NCI-H526 (cell line): ENCODE measurements around the gene EPAS1.

Experiments
- DNase-seq, 2 experiments: peaks; one replicate each; lab custom pipeline; 2025; lab: John Stamatoyannopoulos, UW

The EPAS1 gene

DNA sequence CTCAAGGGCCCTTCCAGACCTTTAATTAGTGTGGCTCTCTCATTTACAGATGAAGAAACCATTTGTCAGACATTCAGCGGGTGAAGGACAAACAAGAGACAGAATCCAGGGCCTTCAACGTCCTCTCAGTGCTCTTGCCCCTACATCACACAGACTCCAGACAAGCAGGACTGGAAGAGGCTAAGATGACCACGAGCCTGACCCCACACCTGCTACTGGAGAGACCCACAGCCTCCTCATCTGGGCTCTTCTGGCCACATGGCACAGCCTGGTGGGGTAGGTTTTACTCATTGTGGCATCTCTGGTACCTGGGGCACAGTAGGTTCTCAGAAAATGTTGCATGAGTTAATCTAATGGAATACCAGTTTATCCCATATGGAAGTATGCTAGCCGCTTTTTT, 112.5 kb downstream of the EPAS1 start:
- DNase-seq, result no peak

DNA sequence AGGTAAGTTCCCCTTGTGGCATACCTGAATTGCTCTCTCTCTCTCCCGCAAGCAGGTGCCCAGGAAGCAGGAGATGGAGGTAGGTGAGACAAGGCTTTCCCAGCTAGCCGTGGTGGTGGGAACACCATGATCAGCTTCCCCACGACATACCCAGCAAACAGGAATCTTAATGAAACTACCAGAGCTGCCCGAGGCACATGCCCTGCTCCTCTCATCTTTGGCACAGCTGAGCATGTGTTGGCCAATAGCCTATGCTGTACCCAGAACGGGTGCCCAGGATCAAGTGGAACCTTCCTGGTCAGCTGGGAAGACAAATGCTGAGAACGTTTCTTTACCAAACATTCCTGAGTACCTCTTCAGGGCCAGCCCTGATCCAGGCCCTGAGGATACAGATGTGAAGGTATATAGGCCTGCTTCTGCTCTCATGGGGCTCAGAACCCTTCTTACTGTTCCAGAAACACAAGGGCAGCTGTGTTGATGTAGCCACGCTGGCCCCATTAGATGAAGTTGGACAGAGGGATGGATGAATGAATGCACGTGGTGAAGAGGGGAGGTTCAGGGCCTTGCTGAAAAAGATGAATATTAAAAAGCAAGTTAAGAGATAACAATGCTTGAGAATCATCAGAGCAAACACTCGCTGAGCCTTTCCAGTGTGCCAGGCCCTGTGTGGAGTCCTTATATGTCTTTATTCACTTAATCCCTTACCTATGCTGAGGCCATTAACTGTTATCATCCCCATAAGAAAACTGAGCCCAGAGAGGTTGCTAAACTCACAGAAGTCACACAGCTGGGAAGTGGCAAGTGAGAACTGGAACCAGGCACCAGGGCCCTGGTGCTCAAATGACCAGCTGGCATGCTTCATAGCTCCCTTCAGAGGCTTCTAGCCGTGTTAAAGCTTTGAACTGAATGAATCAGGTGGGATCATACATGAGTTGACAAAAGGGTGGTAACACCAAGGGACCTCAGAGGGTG, 113.4 kb downstream of the EPAS1 start:
- DNase-seq, result no peak

DNA sequence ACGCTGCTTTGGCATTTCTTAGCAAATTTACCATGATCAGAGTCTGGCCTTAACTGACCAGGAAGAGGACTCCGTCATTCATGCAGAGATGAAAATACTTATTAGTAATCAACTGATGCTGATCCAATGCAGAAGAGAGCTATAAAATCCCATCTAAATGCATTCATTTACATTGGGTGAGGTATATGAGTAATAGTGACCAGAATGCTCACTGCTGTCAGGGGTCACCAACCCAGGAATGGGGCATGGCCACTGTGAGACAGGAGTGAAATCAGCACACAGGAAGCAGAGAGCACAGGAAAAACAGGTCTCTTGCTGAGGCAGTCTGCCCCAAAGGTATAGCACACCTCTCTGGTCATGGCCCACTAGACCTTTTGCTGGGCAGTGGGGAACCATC, 114.0 kb downstream of the EPAS1 start:
- no peak for DNase-seq

DNA sequence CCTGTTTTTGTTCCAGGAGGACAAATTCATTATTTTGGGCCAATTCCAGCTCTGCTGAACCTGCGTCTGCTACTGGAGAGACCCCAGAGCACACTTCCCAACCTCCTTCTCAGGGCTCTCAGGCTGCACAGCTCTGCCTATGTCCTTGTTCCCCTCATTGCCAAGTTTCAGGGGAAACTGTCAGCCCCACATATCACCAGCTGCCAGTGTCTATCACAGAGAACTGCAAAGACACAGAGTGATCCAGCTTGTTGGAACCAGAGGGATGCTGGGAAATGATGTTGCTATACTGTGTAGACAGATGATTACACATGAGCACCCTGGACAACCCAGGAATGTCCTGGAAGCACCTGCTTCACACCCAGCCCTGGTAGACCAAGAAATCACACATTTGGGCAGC, 114.8 kb downstream of the EPAS1 start:
- DNase-seq, result no peak

DNA sequence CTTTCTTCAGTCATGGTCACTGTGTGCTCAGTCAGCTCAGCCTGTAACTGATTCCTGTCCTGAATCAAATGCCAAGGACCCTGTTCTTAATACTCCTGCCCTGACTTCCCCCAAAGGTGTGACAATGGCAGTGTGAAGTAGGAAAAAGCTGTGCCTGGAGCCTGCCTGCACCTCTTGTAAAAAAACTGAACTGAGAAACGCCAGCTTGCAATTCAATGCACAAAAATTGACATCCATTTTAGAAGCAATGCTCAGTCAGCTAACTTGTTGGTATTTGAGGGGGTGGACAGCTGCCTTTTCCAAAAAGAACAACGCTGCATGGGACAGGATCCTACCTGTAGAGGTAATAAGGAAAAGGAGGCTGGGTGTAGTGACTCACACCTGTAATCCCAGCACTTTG, 115.9 kb downstream of the EPAS1 start:
- DNase-seq, result no peak

DNA sequence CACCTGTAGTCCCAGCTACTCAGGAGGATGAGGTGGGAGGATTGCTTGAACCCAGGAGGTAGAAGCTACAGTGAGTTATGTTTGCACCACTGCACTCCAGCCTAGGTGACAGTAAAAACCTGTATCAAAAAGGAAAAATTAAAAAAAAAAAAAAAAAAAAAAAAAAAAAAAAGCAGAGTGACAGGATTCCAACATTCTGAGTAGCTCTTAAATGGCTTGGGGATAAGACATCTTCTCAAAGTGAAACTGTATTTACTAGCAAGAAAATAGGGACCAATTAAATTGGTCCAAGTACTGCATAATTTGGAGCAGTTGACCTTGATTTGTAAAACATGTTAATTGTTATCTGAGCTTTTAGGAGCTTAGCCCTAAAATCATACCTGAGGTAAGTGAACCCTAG, 116.4 kb downstream of the EPAS1 start:
- no peak for DNase-seq

DNA sequence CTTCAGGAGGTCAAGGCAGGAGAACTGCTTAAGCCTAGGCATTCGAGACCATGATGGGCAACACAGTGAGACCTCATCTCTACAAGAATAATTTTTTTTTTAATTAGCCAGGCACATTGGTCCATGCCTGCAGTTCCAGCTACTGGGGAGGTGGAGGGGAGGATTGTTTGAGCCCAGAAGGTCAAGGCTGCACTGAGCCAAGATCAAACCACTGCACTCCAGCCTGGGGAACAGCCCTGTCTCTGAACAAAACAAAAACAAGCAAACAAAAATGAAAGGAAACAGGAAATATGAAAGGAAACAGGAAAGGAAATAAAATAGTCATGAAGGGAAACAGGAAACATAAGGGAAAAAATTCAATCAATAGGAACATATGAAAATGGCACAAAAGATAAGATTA, 117.5 kb downstream of the EPAS1 start:
- DNase-seq, result no peak

DNA sequence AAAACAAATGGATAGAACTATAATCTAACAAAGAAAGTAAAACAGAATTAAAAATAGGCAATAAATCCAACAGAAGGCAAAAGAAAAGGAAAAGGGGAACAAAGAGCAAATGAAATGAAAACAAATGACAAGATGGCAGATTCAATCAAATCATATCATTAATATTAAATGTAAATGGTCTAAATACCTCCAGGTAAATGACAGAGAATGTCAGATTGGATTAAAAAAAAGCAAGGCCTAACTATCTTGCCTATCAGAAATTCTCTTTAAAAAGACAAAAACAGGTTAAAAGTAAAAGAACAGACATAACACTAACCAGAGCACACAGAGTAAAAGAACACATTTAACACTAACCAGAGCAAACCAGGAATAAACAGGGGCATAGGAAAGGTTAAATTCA, 119.1 kb downstream of the EPAS1 start:
- no peak for DNase-seq

DNA sequence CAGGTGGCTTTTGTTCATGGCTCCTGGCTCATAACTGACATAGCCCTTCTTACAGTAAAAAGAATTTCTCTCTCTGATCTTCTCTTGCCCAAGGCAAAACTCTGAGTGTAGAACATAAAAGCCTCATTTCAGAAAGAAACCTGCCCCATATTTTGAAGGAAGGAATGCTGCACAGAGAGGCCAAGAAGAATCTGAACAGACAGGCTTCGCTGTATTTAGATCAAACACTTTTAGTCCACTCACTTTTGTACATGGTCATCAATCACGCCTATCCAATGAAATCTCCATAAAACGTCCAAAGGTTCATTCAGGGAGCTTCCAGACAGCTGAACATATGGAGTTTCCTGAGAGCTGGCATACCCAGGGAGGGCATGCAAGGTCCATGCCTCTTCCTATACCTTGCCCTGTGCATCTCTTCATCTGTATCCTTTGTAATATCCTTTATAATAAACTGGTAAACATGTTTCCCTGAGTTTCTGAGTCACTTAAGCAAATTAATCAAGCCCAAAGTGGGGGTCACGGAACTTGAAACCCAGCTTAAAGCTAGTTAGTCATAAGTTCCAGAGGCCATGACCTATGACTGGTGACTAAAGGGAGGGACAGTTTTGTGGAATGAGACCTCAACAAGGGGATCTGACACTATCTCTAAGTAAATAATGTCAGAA, 119.7 kb downstream of the EPAS1 start:
- DNase-seq, result no peak

DNA sequence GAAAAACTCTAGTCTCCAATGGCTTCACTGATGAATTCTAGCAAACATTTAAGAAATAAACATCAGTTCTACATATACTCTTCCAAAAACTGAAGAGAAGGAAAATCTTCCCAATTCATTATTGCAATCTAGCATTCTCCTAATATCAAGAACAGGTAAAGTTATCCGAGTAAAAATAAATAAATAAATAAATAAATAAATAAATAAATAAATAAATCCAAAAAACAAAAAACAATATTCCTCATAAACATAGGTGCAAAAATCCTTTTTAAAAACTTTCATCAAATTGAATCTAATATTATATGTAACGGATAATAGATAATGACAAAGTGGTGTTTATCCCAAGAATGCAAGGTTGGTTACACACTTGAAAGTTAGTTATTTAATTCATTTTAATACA, 123.7 kb downstream of the EPAS1 start:
- DNase-seq, result no peak

DNA sequence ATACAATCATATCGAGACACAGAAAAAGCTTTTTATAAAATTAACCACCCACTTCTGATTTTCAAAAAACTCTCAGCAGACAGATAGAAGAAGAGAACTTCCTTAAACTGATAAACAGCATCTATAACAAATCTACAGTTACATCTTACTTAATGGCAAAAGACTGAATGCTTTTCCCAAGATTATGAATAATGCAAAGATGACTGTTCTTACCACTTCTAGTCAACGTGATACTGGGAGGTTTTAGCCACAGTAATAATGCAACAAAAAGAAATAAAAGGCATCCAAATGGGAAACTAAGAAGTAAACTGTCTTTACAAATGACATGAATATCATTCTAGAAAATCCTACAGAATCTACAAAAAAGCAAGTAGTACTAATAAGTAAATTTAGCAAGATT, 124.2 kb downstream of the EPAS1 start:
- DNase-seq, result no peak

DNA sequence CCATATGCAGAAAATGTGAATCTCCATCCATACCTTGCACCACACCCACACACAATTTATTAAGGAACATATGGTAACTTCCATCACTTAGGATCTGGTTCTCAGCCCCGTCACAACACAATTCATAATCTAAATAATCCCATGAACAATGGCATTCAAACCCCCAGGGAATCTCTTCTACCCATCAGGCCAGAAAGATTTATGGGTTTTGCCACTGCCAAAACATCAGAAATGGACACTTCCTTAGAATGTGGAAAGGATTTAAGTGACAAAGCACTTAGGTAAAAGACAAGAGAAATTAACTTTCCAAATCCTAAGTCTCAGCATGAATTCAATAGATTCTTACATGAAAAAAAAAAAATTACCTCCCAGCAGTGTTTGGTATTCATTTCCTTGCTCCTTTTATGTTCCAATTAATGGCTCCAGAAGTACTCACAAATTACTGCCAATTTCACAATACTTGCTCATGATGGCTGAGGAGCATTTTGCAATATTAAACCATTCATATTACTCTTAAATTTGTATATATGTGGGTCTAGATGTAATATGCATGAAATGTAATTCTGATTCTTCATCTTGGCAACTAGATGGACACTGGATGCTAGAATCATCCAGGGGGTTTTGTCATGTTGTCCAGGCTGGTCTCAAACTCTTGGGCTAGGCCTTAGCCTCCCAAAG, 125.6 kb downstream of the EPAS1 start:
- no peak for DNase-seq

DNA sequence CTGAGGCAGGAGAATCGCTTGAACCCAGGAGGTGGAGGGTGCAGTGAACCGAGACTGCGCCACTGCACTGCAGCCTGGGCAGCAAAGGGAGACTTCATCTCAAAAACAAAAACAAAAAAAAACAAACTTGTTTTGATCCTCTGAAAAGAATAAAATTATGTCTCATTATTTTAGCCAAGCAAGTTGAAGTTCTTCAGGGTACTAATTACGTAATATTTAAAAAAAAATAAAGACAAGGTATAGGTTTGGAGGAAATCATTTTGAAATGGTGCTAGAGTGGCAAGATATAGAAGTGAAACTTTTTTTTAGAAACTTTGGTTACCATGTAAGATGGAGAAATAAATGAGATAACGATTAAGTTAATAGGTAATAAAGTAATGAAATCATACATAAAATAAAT, 127.7 kb downstream of the EPAS1 start:
- DNase-seq, result no peak

DNA sequence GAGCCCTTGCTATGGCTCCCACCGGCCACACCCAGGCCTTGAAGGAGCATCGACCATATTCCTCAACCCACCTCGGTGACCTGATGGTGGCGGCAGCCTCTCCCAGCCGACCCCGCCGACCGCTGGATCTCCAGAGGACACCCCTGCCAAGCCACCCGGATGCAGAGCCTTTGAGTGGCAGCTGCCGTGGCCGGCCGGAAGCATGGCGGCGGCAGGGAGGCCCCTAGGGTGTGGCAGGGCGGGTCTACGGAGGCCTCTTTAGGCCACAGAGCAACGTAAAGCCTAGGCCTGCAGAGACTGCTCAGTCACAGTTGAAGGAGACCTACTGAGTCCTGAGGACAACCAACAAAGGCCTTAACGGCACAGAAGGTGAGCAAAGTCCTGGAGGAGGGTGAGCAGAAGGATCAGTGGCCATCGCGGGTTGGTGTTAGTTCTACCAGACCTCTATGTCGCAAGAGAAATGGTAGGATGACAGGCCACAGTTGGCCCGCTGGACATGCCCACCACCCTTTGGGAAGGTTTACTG, 131.8 kb downstream of the EPAS1 start:
- DNase-seq, result no peak

DNA sequence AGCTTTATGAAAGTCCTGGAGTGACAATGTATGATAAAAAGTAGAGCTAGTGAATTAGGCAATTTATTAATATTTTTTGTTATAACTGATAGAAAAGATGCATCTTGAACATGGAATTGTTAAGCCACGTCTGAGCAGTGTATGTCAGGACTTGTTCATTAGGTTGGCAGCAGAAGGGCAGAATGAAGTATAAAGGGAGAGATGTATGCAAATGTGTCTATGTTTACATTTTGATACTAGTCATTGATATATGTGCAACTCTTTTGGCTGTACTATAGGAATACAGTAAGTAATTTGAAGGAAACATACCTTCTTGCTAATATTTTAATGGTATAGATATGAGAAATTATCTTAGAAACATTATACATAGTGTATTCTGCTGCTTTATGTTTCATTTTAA, 133.2 kb downstream of the EPAS1 start:
- peak; percentile 11 to 45 for DNase-seq

DNA sequence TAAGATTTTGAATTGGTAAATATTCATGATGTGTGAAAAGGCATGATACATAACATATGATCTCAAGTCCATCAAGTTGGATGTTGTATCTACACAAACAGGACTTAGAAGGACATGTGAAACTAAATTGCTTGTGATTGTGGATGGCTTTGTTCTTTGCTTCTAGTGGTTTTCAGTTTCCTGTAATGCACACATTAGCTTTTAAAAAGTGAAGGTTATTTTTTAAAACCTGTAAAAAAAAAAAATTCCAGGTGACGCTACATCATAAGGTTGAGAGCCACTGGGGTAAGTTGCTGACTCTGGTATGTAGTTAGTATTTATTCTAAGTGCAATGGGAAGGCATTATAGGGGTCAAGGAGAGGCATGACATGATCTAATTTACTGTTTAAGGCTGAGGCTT, 133.8 kb downstream of the EPAS1 start:
- no peak for DNase-seq

DNA sequence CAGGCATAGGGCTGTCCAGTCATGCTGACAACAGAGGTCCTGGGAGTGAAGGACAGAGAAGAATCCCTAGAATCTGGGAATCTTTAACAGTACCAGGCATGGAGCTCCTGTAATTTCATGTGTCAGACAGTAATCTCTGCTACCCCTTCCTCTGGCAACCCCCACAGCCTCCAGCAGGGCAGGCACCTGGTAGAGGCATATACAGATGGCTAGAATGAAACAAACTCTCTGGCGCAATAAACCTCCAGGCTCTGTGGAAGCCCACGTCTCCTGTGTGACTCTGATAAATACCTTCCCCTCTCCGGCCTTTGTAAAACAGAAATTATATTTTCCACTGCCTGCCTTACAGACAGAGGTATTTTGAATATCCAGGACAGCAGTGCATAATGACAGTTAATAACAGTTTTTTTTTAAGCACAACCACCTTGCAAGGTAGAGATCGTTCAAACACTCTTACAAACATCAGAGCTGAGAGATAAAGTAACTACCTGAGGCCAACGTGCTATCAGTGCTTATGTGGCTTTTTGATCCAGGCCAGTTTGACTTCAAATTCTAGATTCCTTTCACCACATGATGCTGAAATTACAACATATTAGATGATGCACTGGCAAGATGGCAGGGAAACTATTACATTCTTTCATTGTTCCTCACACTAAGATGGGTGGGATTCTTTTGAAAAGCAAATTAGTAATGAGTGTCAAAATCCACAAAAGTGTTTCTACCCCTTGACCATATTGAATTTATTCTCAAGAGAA, 134.5 kb downstream of the EPAS1 start:
- peak; percentile 9 to 16 for DNase-seq

DNA sequence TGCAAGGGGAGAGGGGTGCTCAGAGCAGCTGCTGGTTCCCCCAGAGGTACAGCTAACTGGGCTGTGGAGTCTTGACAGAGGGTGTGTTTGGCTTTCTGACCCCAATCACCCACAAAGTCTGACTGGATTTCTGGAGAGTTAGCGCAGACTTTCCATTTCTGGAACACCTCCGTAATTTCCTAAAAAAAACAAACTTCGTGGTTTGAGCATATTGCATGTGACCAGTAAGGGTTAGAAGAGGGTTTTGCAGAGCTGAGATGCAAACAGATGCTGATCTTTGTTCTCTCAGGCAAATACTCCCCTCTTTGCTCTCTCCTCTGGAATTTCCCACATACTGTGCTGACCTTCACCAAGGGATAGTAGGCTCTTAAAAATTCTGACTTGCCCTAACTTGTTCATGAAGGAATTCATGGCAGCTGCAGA, 137.7 kb downstream of the EPAS1 start:
- DNase-seq, result no peak

DNA sequence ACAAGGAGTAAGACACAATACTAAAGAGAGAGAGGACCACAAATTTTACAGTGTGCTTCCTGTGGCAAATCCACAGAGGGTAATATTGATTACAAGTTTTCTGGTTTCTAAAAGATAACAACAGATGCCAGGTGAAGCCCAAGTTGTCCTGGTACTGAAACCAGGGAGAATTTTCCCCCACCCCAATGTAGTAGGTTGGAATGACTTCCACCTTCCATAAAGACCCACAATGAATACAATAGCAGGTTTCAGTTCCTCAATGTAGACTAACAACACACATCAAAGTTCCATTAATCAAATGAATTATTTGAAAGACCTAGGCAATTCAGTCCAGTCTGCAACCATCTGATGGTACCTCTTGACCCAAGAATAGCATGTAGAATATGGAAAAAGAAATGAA, 138.1 kb downstream of the EPAS1 start:
- DNase-seq, result no peak

DNA sequence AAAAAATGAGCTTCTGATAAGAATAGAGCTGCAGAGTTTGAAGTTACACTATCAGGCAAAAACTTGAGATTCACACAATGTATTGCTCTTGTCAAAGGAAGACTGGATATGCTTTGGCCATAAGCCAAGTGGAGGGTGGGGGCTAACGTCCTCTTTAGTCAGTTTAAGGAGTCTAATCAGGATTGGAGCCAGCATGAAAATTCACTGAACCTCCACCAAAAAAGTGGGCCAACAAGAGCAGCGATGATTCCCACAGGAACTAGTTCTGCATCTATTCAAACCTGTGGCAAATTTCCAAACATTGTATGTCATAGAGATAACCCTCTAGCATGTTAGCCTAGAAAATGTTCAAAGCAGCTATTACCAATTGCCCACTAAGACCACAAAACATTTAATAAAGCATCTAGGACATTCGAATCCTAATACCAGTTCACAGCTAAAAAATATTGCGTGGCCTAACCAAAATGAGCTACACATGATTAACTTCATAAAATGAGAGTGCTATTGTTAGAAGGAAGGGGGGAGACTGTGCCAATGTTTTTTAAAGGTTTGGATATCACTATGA, 138.7 kb downstream of the EPAS1 start:
- no peak for DNase-seq
